ENCODE results near the gene RABEP1.

Gene RABEP1

GRCh38 chr17:5362162-5362811 is 80.2 kb downstream of the RABEP1 start:
- no peak for DNase-seq (ENCODE audit: low read depth)

GRCh38 chr17:5364156-5364555 is 82.1 kb downstream of the RABEP1 start:
- DNase-seq (ENCODE audit: low read depth): peak; percentile 28

- DNase-seq (ENCODE audit: low read depth): no peak
Observed at GRCh38 chr17:5364696-5365095, 82.6 kb downstream of the RABEP1 start.

GRCh38 chr17:5365831-5366230 is 83.7 kb downstream of the RABEP1 start:
- DNase-seq (ENCODE audit: low read depth): no peak

- DNase-seq (ENCODE audit: low read depth): no peak
Observed at GRCh38 chr17:5370411-5370810, 88.3 kb downstream of the RABEP1 start.

- no peak for DNase-seq (ENCODE audit: low read depth)
Observed at GRCh38 chr17:5373112-5373511, 91.0 kb downstream of the RABEP1 start.

GRCh38 chr17:5378566-5379207 is 96.6 kb downstream of the RABEP1 start:
- no peak for DNase-seq (ENCODE audit: low read depth)

- no peak for DNase-seq (ENCODE audit: low read depth)
Observed at GRCh38 chr17:5379351-5380107, 97.4 kb downstream of the RABEP1 start.

- no peak for DNase-seq (ENCODE audit: low read depth)
Observed at GRCh38 chr17:5380491-5381135, 98.5 kb downstream of the RABEP1 start.

- peak; percentile 9 for DNase-seq (ENCODE audit: low read depth)
Observed at GRCh38 chr17:5381542-5381941, 99.5 kb downstream of the RABEP1 start.

GRCh38 chr17:5391678-5392077 is 109.6 kb downstream of the RABEP1 start:
- no peak for DNase-seq (ENCODE audit: low read depth)

GRCh38 chr17:5396612-5397011 is 114.5 kb downstream of the RABEP1 start:
- DNase-seq (ENCODE audit: low read depth): no peak

GRCh38 chr17:5399767-5400166 is 117.7 kb downstream of the RABEP1 start:
- DNase-seq (ENCODE audit: low read depth): no peak

GRCh38 chr17:5405400-5405799 is 123.3 kb downstream of the RABEP1 start:
- DNase-seq (ENCODE audit: low read depth): no peak

- DNase-seq (ENCODE audit: low read depth): no peak
Observed at GRCh38 chr17:5408186-5408585, 126.1 kb downstream of the RABEP1 start.

GRCh38 chr17:5410594-5411272 is 128.6 kb downstream of the RABEP1 start:
- DNase-seq (ENCODE audit: low read depth): no peak

GRCh38 chr17:5413682-5414081 is 131.6 kb downstream of the RABEP1 start:
- DNase-seq (ENCODE audit: low read depth): peak; percentile 83

- no peak for DNase-seq (ENCODE audit: low read depth)
Observed at GRCh38 chr17:5416901-5417300, 134.8 kb downstream of the RABEP1 start.

GRCh38 chr17:5418858-5419355 is 136.8 kb downstream of the RABEP1 start:
- DNase-seq (ENCODE audit: low read depth): no peak

GRCh38 chr17:5419356-5419958 is 137.4 kb downstream of the RABEP1 start, which contains the start of gene NUP88:
Gene NUP88, minus strand, starts transcription at chr17:5419662. Its CDS starts 12 bp downstream, at chr17:5419650.
- DNase-seq (ENCODE audit: low read depth): peak; percentile 94

GRCh38 chr17:5419959-5420653 is 138.0 kb downstream of the RABEP1 start, which contains the start of gene RPAIN:
Gene RPAIN, plus strand, starts transcription at chr17:5420182. Its CDS starts 29 bp downstream, at chr17:5420211.
- DNase-seq (ENCODE audit: low read depth): peak; percentile 63
